ENCODE measurements around the gene WWC1.

WWC1 gene

GRCh38 chr5:168327451-168327850 lies 36.0 kb downstream of the WWC1 start:
- TF ChIP-seq GATA3 (IDR thresholded peaks at IDR 0.05; ENCODE audit: low read depth, low read length): no peak

GRCh38 chr5:168327994-168328393 lies 36.5 kb downstream of the WWC1 start:
- TF ChIP-seq GATA3 (IDR thresholded peaks at IDR 0.05; ENCODE audit: low read depth, low read length) (no peak), GATA2 (IDR thresholded peaks at IDR 0.05; ENCODE audit: low read depth, low read length) (no peak)

DNA sequence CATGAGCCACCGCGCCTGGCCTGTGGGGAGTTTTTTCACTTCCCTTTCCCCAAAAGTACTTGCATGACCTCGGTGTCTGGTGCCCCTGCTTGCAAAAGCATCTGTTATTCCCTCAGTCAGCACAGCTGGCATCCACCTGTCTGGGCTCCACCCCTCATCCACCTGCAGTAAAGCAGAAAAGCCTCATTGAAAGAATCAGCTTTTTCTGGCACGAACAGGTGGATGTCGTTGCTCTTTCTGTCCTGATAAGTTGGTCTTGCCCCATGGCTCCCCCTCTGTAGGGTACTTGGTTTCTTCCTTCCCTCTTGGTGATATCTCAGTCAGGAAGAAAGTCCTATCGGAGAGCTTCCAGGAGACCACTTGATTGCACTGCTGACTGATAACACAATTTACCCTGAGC lies 37.4 kb downstream of the WWC1 start:
- TF ChIP-seq GATA3 (IDR thresholded peaks at IDR 0.05; ENCODE audit: low read depth, low read length) (no peak), GATA2 (IDR thresholded peaks at IDR 0.05; ENCODE audit: low read depth, low read length) (no peak)

DNA sequence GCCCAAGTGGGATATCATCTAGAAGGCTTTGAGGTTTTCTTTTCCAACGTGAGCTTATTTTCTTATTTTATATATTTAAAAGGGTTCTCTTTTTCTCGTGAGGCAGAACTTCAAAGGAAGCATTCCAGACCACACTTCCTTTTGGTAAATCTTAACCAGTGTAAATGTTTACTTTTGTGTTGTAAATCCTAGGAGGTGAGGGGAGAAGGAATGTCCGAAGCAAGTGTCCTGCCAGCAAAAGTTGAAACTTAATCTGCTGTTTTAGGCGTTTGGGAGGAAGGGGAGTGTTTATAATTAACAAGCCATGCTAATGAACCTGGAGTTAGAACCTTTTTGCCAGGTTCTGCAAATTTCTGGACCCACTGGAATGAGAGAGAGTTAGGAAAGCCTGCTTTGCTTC lies 37.9 kb downstream of the WWC1 start:
- TF ChIP-seq GATA3 (IDR thresholded peaks at IDR 0.05; ENCODE audit: low read depth, low read length) (no peak), GATA2 (IDR thresholded peaks at IDR 0.05; ENCODE audit: low read depth, low read length) (no peak)

DNA sequence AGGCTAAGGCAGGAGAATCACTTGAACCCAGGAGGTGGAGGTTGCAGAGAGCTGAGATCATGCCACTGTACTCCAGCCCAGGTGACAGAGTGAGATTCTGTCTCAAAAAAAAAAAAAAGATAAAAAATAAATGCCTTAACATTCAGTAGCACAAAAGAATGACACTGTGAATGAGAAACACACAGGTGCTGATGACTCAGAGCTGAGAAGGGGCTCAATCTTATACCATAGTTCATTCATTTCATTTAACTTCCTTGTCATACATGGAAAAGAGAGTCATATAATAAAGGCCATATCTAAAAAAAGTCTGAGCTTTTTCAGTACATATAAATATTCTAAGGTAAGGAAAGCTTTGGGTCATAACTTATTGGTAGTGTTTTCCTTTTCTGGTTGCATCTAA lies 40.6 kb downstream of the WWC1 start:
- TF ChIP-seq GATA2 (IDR thresholded peaks at IDR 0.05; ENCODE audit: low read depth, low read length) (no peak), GATA3 (IDR thresholded peaks at IDR 0.05; ENCODE audit: low read depth, low read length) (no peak)

- TF ChIP-seq GATA2 (IDR thresholded peaks at IDR 0.05; ENCODE audit: low read depth, low read length) (no peak), GATA3 (IDR thresholded peaks at IDR 0.05; ENCODE audit: low read depth, low read length) (no peak)
Measured at GRCh38 chr5:168334280-168334679, 42.8 kb downstream of the WWC1 start.

GRCh38 chr5:168334695-168335094 lies 43.2 kb downstream of the WWC1 start:
- TF ChIP-seq GATA3 (IDR thresholded peaks at IDR 0.05; ENCODE audit: low read depth, low read length): no peak
- TF ChIP-seq GATA2 (IDR thresholded peaks at IDR 0.05; ENCODE audit: low read depth, low read length): no peak

DNA sequence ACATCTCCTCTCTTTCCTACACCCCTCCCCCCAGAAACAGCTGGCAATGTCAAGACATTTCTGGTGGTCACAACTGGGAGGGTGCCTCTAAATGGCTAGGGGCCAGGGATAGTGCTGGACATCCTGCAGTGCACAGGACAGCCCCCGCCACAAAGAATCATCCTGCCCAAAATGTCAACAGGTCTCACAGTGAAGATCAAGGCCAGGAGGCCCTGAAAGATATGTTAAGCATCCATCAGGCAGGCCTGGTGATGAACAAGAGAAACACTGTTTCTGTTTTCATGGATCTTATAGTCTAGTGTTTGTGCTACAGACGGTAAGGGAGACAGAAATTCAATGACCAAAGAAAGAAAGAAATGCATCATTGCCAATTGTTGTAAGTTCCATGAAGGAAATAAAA lies 45.9 kb downstream of the WWC1 start:
- no peak for TF ChIP-seq GATA3 (IDR thresholded peaks at IDR 0.05; ENCODE audit: low read depth, low read length)
- no peak for TF ChIP-seq GATA2 (IDR thresholded peaks at IDR 0.05; ENCODE audit: low read depth, low read length)

- TF ChIP-seq GATA3 (IDR thresholded peaks at IDR 0.05; ENCODE audit: low read depth, low read length): no peak
- no peak for TF ChIP-seq GATA2 (IDR thresholded peaks at IDR 0.05; ENCODE audit: low read depth, low read length)
Measured at GRCh38 chr5:168339109-168339771, 47.8 kb downstream of the WWC1 start.

GRCh38 chr5:168340487-168340886 lies 49.0 kb downstream of the WWC1 start:
- no peak for TF ChIP-seq GATA3 (IDR thresholded peaks at IDR 0.05; ENCODE audit: low read depth, low read length)
- TF ChIP-seq GATA2 (IDR thresholded peaks at IDR 0.05; ENCODE audit: low read depth, low read length): no peak

- TF ChIP-seq GATA3 (IDR thresholded peaks at IDR 0.05; ENCODE audit: low read depth, low read length) (no peak), GATA2 (IDR thresholded peaks at IDR 0.05; ENCODE audit: low read depth, low read length) (no peak)
Measured at GRCh38 chr5:168341178-168341577, 49.7 kb downstream of the WWC1 start.

GRCh38 chr5:168342151-168342825 lies 50.8 kb downstream of the WWC1 start:
- no peak for TF ChIP-seq GATA3 (IDR thresholded peaks at IDR 0.05; ENCODE audit: low read depth, low read length)
- TF ChIP-seq GATA2 (IDR thresholded peaks at IDR 0.05; ENCODE audit: low read depth, low read length): no peak

- TF ChIP-seq GATA2 (IDR thresholded peaks at IDR 0.05; ENCODE audit: low read depth, low read length) (no peak), GATA3 (IDR thresholded peaks at IDR 0.05; ENCODE audit: low read depth, low read length) (no peak)
Measured at GRCh38 chr5:168342985-168343384, 51.5 kb downstream of the WWC1 start.

- TF ChIP-seq GATA3 (IDR thresholded peaks at IDR 0.05; ENCODE audit: low read depth, low read length) (no peak), GATA2 (IDR thresholded peaks at IDR 0.05; ENCODE audit: low read depth, low read length) (no peak)
Measured at GRCh38 chr5:168346417-168346816, 55.0 kb downstream of the WWC1 start.

GRCh38 chr5:168347368-168348083 lies 56.1 kb downstream of the WWC1 start:
- TF ChIP-seq GATA2 (IDR thresholded peaks at IDR 0.05; ENCODE audit: low read depth, low read length) (no peak), GATA3 (IDR thresholded peaks at IDR 0.05; ENCODE audit: low read depth, low read length) (no peak)

Data from SH-SY5Y (cell line).